Middle frontal gyrus (tissue), 1 donor: Measurements from ENCODE around the gene CAMSAP3.

ENCODE experiments used
- DNase-seq: peaks from one replicate; pipeline ENCODE4 v3.0.0-alpha.2; 2015; ENCODE audit warnings: low spot score; ENCODE audit errors: extremely low spot score

The CAMSAP3 gene

DNA sequence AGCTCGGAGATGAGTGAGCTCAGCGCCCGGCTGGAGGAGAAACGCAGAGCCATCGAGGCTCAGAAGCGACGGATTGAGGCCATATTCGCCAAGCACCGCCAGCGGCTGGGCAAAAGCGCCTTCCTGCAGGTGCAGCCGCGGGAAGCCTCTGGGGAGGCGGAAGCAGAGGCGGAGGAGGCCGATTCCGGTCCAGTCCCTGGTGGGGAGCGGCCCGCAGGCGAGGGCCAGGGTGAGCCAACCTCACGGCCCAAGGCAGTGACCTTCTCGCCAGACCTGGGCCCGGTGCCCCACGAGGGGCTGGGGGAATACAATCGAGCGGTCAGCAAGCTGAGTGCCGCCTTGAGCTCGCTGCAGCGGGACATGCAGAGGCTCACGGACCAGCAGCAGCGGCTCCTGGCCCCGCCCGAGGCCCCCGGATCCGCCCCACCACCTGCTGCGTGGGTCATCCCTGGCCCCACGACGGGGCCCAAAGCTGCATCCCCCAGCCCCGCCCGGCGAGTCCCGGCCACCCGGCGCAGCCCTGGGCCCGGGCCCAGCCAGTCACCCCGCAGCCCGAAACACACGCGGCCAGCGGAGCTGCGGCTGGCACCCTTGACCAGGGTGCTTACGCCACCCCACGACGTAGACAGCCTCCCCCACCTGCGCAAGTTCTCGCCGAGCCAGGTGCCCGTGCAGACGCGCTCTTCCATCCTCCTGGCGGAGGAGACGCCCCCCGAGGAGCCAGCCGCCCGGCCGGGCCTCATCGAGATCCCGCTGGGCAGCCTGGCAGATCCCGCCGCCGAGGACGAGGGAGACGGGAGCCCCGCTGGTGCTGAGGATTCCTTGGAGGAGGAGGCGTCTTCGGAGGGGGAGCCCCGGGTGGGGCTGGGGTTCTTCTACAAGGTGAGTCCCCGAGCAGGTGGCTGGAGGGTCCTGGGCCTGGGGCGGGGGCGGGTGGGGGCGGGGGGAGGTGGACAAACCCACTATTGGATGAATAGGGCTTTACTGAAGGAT lies 16.9 kb downstream of the CAMSAP3 start:
- DNase-seq = no peak

DNA sequence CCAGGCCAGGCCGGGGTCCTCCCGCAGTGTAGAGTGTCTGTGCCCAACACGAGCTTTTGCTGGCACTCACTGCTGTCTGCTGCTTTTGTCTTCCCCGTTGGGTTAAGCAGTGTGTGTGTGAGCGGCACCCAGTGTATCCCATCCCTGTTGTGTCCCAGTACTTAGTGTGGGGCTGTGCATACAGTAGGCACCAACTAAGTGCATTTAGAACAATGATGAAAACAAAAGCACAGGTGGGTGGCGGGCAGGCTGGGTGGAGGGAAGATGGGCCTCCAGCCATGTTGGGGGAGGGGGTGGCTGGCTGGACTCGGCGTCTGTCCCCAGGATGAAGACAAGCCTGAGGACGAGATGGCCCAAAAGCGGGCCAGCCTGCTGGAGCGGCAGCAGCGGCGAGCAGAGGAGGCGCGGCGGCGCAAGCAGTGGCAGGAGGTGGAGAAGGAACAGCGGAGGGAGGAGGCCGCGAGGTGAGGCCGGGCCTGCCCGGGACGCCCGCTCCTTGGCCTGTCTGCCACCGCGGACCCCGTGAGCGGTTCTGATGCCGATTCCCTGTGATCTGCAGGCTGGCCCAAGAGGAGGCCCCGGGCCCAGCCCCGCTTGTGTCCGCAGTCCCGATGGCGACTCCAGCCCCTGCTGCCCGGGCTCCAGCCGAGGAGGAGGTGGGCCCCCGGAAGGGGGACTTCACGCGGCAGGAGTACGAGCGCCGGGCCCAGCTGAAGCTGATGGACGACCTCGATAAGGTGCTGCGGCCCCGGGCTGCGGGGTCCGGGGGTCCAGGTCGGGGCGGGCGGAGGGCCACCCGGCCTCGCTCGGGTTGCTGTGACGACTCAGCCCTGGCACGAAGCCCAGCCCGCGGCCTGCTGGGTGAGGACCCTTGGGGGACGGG lies 19.4 kb downstream of the CAMSAP3 start:
- no peak for DNase-seq

DNA sequence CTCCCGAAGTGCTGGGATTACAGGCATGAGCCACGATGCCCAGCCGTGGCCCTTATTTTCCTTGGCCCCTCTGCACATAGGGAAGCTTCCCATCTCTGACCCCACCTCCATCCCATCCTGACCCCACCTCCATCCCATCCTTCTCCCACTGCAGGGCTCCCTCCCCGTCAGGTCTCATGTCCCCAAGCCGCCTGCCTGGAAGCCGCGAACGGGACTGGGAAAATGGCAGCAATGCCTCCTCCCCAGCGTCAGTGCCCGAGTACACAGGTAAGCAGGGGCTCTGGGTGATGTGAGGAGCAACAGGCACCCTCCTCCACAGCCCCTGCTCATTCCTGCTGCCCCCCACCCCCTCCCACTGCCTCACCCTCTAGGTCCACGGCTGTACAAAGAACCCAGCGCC lies 21.5 kb downstream of the CAMSAP3 start:
- no peak for DNase-seq

DNA sequence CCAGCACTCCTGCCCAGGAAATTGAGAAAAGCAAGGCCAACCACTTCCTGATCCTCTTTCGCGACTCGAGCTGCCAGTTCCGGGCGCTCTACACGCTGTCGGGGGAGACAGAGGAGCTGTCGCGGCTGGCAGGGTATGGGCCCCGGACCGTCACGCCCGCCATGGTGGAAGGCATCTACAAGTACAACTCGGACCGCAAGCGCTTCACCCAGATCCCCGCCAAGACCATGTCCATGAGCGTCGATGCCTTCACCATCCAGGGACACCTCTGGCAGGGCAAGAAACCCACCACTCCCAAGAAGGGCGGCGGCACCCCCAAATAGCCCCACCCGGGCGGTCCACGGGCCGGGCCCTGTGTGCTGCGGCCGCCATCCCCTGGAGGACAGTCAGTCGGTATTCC lies 22.1 kb downstream of the CAMSAP3 start:
- no peak for DNase-seq

DNA sequence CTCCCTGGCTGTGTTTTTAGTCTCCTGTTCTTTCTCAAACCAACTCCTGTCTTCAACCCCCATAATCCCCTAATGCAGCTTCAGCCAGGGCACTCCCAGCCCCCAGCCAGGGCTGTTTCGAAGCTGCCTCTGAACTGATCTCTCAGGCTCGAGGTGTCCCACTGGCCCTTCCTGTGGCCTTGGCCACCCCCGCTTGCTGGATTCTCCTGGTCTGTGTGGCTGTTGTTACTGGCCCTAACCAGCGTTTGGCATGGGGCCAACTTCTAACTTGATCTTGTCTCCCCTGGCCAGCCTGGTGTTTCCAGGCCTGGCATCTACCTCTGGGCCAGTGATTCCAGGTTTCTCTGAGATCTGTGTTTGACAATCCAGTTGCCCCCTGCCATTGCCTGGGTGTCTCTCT lies 22.7 kb downstream of the CAMSAP3 start:
- no peak for DNase-seq

DNA sequence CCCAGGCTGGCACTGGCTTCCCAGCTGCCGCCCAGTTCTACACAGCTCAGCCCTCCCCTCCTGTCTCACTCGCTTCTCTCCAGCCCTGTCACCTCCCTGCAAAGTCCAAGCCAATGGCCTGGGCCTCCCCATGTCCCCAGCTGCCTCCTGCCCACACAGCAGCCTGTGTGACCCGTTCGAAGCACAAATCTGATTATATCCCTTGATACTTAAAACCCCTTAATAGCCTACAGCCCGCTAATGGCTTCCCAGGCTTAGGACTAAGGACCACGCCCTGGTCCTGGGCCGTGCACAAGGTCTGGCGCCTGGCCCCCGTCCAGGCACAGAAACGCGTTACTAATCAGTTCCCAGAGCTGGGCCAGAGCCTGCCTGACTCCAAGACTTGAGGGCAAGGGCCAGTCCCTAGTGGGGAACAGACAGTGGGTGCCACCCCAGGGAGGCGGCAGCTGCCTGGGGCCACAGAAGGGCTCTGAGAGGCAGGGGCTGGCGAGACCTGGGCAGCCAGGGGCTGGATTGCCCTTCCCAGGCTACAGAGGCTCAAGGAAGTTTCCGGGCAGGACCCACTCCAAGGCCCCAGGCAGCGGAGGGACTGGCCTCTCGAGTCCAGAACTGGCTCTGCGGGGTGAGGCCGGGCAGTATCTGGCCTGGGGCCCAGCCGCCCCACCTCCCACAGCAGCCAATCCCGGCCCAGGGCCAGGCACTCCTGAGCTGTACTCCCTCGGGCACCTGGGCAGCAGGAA lies 23.3 kb downstream of the CAMSAP3 start:
- DNase-seq = no peak

DNA sequence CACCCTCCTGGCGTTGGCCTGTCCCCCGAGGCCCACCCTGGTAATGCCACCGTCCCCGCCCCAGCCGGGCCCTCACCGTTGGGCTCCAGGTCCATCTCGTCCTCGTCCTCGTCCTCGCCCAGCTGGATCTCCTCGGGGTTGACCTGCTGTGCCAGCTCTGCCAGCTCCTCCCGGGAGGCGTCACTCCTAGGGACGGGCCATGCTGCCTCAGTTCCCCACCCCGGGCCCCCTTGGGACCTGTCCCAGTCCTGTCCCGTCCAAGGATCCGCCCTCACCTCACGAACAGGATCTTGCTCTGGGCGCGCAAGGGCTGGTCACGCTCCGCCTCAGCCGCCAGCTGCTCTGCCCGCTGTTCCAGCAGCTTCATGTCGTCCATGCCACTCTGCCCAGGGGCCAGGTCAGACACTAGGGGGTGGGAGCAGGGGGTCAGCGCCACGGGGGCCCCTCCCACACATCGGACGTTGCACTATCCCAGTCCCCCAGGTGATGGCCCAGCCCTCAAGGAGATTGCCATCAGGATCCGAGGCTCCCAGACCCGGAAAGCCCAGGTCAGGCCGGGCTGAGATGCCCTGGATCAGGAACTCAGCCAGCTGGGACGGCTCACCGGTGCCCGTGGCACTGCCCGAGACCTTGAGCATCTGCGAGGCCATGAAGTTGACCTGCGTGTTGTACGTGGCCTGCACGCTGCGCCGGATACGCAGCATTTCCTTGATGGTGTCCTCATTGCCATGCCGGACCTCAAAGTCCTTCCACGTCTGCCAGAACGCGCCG lies 24.2 kb downstream of the CAMSAP3 start:
- no peak for DNase-seq

DNA sequence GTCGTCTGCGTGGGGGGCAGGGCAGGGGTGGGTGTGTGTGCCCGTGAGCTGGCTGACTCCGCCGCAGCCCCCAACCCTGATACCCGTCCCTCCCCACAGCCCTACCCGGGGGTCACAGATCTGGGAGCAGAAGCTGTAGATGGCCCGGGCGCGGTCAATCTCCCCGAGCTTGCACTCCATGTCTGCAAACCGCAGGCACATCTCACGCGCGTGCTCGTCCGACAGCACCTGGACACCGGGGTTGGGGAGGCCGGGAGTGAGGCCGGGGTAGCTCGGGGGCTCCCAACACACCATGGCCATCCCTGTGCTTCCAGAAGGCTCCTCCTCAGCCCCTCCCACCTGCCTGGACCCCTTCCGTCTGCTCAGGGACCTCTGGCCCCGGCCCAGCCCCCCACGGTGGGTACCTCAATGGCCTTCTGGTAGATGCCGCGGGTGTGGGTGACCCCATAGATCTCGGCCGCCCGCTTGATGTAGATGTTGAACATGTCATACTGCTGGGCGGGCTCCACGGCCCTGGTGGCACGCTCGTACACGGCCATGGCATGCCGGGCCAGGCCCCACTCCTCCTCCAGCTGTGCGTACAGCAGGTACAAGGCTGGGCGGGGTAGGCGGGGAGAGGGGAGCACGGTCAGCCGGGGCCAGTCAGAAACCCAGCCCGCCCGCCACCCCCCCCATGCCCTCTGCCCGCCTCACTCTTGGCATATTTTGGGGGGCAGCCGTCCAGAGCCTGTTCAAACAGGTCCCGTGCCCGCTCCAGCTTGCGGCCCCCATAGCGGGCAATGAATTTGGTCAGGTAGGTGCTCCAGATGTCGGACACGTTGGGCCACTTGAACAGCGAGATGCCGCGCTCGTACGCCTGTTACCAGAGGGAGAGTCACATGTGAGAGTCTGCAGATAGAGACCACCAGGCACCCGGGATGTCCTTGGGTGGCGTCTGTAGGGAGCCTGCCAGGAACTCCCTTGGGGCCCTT lies 25.1 kb downstream of the CAMSAP3 start:
- no peak for DNase-seq

DNA sequence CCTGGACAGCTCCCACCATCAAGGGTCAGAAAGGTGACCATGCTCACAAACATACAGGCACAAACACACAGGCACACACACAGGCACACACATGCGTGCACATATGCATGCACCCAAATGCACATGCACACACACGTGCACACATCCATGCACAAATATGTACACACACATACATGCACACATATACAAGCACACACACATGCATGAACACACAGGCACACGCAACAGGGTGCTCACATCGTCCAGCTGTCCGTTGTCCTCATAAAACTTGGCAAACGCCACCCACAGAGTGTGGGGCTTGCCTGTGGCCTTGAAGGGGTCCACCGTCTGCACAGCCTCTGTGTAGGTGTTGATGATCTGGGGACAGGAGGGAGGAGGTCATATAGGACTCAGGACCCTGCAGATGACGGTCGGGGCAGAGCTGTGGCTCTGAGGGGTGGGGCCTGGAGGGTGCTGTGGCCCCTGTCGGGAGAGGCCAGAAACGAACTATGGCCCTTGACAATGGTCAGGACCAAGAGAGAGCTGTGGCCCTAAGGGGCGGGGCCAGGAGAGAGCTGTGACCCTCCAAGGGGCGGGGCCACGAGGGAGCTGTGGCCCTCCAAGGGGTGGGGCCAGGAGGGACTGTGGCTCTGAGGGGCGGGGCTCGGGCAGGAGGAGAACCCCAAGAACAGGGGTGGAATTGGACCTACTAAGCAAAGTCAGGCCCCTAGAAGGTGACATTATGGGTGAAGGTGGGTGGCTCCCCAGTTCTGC lies 27.4 kb downstream of the CAMSAP3 start:
- no peak for DNase-seq

DNA sequence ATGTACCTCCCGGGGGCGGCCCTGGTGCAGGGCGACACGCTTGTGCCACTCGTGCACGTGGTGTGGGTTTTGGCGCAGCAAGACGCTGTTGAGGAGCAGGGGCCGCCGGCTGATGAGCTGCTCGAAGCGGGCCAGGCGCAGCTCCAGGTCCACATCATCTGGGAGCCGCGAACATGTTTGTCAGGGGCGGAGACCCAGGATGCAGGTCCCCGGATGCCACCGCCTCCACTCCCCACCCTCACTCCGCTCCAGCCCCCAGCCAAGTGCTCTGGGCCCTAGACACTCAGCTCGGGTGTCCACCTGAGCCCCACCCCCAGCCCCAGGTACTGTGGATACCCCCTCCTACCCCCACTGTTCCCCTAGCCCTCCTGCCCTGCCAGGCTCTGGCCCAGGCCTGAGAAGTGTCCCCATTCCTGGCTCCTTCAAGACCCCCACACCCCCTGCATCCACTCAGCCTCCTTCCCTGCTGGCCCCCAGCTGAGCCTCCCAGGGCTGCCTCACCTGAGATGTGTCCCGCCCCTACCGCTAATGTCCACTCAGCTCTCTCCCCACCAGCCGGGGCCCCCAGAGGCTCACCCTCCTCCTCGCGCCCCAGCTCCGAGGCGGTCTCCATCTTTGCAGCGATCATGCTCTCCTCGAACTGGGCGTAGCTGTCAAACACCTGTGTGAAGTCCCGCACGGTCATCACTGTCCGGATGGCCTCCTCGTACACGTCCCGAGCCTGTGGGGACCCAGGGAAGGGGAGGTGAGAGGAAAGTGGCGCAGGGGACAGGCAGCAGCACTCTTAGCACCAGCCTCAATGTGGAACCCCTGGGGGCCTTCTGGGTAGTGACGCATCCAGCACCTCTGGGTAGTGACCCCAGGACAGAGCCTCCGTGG lies 28.3 kb downstream of the CAMSAP3 start:
- no peak for DNase-seq

DNA sequence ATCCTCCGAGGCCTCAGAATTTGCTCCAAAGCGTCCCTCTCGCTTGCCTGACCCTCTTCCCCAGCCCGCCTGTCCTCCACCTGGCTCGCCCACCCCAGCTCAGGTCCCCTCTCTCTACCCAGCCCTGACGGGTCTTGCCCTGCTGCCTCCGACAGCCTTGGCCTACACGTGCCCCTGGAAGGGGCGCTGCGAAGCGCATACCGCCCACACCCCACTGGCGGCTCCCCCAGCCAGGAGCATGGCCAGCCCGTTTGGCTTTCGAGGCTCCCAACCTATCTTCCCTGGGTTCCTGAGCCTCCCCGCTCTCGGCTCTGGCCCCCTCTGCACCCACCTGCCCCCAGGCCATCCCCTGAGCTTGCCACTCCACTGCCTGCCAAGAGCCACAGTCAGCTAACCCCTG lies 29.1 kb downstream of the CAMSAP3 start:
- no peak for DNase-seq

DNA sequence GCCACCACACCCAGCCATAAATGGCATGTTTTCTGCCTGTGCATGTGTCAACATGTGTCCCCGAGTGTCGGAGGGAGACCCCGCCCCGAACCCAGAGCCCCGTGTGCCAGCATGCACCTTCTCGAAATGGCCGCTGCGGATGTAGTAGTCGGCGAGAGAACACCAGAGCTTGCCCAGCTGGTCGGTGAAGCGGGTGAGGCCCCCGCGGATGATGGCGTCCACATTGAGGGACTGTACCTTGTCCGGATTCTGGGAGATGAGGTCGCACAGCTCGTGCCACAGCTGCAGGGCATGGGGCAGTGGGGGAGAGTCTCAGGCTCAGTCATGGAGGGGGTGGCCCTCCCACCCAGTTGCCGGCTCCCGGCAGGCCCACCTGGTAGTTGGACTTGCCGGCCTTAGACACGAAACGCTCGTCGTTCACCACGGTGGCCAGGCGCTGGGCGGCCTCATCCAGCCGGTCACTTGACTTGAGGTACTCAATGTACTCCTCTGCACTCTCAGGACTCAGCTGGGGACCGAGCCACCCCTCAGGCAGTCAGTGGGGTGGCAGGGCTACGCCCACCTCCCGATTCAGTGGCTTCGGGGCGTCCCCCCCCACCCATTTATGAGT lies 30.2 kb downstream of the CAMSAP3 start:
- DNase-seq = no peak

DNA sequence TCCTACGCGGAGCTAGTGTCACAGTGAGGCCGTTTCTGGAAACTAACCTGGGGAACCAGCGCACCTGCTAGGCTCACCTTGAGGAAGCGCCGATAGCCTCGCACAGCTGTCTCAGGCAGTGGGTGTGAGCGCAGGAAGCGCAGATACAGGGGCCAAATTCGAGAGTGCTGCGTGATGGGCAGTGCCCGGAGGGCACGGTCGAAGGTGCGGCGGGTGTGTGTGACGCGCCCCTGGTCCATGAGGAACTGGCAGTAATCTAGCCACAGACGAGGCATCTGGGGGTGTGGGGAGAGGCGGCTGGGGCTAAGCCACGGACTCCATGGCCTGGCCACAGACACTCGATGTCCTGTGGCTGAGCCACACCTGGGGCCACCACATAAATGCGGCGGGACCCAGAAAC lies 31.5 kb downstream of the CAMSAP3 start:
- DNase-seq = no peak

DNA sequence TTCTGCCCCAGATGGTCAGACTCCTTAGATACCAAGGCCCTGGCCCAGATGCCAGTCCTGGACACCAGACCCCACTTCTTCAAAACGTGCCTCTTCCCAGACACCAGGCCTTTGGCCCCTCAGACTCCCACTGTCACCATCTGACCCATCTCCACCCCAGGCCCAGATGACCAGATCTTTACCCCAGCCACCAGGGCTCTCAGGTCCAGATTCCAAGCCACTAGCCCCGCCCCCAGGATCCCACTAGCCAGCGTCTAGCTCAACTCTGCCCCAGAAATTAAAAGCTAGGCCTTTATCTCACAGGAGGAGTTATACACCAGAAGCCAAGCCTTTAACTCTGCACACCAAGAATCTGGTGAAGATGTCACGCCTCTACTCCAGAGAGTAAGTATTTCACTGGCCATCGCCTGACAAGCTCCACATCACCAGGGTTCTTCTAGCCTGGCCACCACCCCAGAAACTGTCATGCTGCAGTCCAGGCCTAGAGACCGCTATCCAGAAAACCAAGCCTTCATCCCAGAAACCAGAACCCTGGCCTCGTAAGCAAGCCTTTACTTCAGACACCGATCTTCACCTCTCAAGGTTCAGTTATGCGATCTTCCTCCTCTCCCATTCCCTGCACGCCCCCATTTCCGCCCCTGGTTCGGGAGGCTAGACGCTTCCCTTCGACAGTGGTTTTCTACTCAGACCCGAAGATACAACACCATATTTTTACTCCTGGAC lies 33.1 kb downstream of the CAMSAP3 start:
- no peak for DNase-seq

DNA sequence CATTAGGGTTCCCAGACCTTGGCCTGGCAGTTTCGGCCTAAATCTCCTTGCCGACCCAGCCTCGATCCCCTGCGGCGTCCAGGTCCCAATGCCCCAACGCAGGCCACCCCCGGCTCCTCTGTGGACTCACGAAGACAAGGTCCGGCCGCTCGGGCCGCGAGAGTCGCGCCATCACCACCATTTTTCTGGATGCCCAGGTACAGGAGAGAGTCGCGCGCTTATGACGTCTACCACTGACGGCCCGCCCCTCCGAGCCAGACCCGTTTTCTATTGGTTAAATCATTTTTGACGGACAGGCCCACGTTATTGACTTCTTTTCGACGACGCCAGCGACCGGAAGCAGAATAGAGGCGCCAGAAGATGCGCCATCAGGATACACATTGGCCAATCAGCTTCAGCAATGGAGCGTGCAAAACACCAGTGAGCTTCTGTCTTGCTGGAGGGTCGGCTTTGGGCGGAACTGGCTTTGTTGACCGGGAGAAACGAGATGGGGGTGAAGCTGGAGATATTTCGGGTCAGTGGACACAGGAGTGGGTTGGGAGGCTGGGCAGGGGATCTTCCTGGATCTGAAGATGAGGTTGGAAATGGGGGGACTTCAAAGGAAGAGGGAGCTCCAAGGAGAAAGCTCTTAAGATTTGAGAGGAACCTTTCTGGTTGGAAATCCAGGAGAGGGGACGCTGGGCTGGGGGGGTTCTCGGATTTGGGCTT lies 33.8 kb downstream of the CAMSAP3 start, which contains the start of the genes PET100 and XAB2:
TSS of gene PET100 (plus strand) at position 447 of the 708 bp plus-strand sequence. CDS start at position 488, 41 bp downstream.
TSS of gene XAB2 (minus strand) at position 199 of the 708 bp plus-strand sequence. CDS start at position 181, 18 bp downstream.
- peak; percentile 99 for DNase-seq

DNA sequence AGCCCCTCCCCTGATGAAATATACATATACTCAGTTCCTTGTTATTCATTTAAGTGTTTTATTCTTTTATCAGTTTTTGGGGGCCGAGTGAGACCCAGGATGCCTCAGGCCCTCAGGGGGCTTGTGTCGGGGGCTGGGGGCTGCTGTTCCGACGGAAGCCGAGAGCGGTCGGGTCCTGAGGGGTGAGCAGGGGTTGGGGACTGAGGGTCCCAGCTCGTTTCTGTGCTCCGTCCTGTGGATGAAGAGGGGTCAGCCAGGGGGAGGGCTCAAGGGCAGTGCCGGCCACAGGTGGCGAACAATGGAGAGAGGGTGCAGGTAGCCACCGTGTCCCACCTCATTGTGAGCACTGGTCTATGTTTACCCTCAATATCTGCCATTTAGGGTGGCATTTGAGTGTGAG lies 35.9 kb downstream of the CAMSAP3 start:
- DNase-seq = no peak
